Lung (tissue), 12 donors: ENCODE data around the gene CHFR. TPM values are rescaled to one million over a fixed set of nuclear protein-coding genes. Genes with fewer than 3 reads are reported as not detected.

Experiments
- ATAC-seq: fragments of 200-7000 bp; cut with Tn5 transposase; one replicate; pipeline ENCODE4 v1.9.1; 2020; ENCODE audit warnings: moderate number of reproducible peaks; ENCODE audit not compliant: insufficient read depth, low FRiP score
- DNase-seq, 3 donors: peaks; one replicate each; pipeline ENCODE4 v3.0.0-alpha.2; 2013 to 2017
- H3K27ac ChIP-seq, 2 donors: one replicate each; pipeline ENCODE4 v1.5.1; 2013; ENCODE audit warnings: mild to moderate bottlenecking in 2 of 2, moderate library complexity in 2 of 2, control low read depth in 1 of 2, inconsistent platforms in 1 of 2, low read depth in 1 of 2, low read length in 1 of 2
- H3K27me3 ChIP-seq, 3 donors: one replicate each; pipeline ENCODE4 v1.5.1; 2013; ENCODE audit warnings: low read length in 2 of 3; ENCODE audit not compliant: control insufficient read depth in 3 of 3, insufficient read depth in 3 of 3
- H3K36me3 ChIP-seq, 4 donors: one replicate each; pipeline ENCODE4 v1.5.1; 2013; ENCODE audit warnings: low read length in 4 of 4, mild to moderate bottlenecking in 1 of 4, moderate library complexity in 1 of 4; ENCODE audit not compliant: control insufficient read depth in 4 of 4, insufficient read depth in 4 of 4
- H3K4me1 ChIP-seq, 5 donors: one replicate each; pipeline ENCODE4 v1.5.1; 2013; ENCODE audit warnings: low read length in 5 of 5, mild to moderate bottlenecking in 2 of 5, moderate library complexity in 1 of 5; ENCODE audit not compliant: control insufficient read depth in 5 of 5, insufficient read depth in 5 of 5
- H3K4me3 ChIP-seq: one replicate; pipeline ENCODE4 v1.5.1; 2013; ENCODE audit warnings: mild to moderate bottlenecking, control low read depth, moderate library complexity
- H3K9ac ChIP-seq, 2 donors: one replicate each; pipeline ENCODE4 v1.5.1; 2013; ENCODE audit warnings: low read length in 2 of 2, control low read depth in 1 of 2; ENCODE audit not compliant: insufficient read depth in 1 of 2
- H3K9me3 ChIP-seq, 4 donors: one replicate each; pipeline ENCODE4 v1.5.1; 2013; ENCODE audit warnings: low read length in 3 of 4, mild to moderate bottlenecking in 1 of 4, moderate library complexity in 1 of 4; ENCODE audit not compliant: control insufficient read depth in 4 of 4, insufficient read depth in 3 of 4
- CTCF ChIP-seq: IDR thresholded peaks from 2 replicates; pipeline ENCODE4 v1.5.1; 2012; ENCODE audit warnings: mild to moderate bottlenecking; ENCODE audit errors: control extremely low read depth, extremely low read depth
- WGBS, 2 donors: extraction: QIAGEN DNeasy Blood & Tissue Kit; methylation state at CpG; one replicate each; pipeline ENCODE4 v1.1.7; 2013; 5-methylcytosine and 5-hydroxymethylcytosine counted together
- polyA plus RNA-seq, 2 donors: library from polyadenylated mRNA; stranded (reverse); fragments of 200-250 nt; gene quantifications; one replicate each; pipeline ENCODE4 v1.2.1, GENCODE V29; 2013
- total RNA-seq, 2 donors: library from RNA; depleted of rRNA in 1 of 2; stranded (reverse); fragments of >200 nt in 1 of 2; gene quantifications; one replicate each; pipeline ENCODE4 v1.2.1, GENCODE V29; 2014 to 2021
- donor health status: control.
- donor health status: control.
- donor health status: Bipolar disorder and iron deficiency.
- donor health status: healthy.
- donor health status: DM: yes; HTN: yes; CAD: no.

CHFR gene
- total and polyA plus RNA-seq, 4 donors, result 35.1 to 59.9 (median 40.3) TPM

DNA sequence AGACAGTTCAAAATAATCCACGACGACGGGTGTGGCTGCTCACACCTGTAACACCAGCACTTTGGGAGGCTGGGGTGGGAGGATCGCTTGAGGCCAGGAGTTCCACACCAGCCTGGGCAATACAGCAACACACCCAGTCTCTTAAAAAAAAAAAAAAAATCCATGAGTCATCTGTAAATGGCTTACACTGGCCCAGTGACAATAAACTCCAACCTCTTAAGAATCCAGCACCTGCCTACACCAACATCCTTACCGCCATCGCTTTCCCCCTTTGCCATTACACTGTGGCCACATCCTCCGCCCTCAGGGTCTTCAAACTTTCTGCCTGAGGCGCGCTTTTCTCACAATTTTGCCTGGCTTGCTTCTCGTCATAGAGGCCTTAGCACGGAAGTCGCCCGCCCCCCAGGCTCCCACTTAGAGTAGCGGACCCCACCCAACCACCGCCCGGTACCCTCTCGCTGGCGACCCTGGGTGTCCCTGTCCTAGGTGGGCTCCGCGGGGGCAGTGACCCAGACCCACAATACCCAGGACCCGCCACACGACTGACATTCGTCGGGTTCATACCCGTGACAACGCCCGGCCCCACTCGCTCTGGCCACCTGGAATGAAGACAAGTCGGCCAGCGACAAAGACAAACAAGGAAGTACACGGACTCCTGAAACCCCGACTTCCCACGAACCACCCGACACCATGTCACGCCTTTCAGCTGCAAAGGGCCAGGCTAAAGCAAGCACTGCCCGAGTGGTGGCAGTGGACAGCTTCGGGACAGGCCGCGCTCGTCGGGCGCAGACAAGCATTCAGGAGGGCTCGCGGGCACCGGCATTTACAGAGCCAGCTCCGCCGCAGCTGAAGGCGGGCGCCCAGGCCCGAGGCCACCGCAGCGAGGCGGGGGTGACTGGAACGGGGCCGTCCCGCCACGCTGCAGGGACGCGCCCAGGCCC is 59.4 kb downstream of the CHFR start:
- Histone ChIP-seq H3K4me3 (peak overlapping the region; percentile 97), H3K9me3 (no peaks in the 10 kb centered on the region), H3K4me1 (peaks cover 0 to 9% (median 5%) of the 10 kb centered on the region in 5 donors), H3K27me3 (no peaks in the 10 kb centered on the region), H3K36me3 (peaks cover 3 to 26% (median 12%) of the 10 kb centered on the region in 4 donors), H3K9ac (peak overlapping the region in 1 of 2 donors; percentile 40), H3K27ac (peak overlapping the region; percentile 99 to 100)
- peak; percentile 19 for ATAC-seq
- WGBS, 2 donors, result 10 to 14% methylated on average over 49 to 59 of the region's 59 CpGs
- TF ChIP-seq CTCF, result no peak
- peak; percentile 16 to 30 (median 19) for DNase-seq

DNA sequence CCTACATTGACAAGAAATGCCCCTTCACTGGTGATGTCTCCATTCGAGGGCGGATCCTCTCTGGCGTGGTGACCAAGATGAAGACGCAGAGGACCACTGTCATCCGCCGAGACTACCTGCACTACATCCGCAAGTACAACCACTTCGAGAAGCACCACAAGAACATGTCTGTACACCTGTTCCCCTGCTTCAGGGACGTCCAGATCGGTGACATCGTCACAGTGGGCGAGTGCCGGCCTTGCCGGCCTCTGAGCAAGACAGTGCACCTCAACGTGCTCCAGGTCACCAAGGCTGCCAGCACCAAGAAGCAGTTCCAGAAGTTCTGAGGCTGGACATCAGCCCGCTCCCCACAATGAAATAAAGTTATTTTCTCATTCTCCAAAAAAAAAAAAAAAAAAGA is 61.5 kb downstream of the CHFR start:
- no peak for DNase-seq
- no peak for TF ChIP-seq CTCF

GRCh38 chr12:132825089-132825488 is 62.3 kb downstream of the CHFR start:
- TF ChIP-seq CTCF, result no peak
- H3K4me3 ChIP-seq, result no peak overlapping the region
- peaks cover 0 to 9% (median 5%) of the 10 kb centered on the region in 5 donors for H3K4me1 ChIP-seq
- peaks cover 5 to 38% (median 14%) of the 10 kb centered on the region in 4 donors for H3K36me3 ChIP-seq
- WGBS, 2 donors, result 95 to 97% methylated on average over 18 of the region's 18 CpGs
- no peaks in the 10 kb centered on the region for H3K9me3 ChIP-seq
- H3K27ac ChIP-seq, result no peak overlapping the region
- DNase-seq, result no peak
- no peak for ATAC-seq
- no peaks in the 10 kb centered on the region for H3K27me3 ChIP-seq
- no peak overlapping the region for H3K9ac ChIP-seq

More for the DNA sequence above, 61.5 kb downstream of the CHFR start:
- no peak for ATAC-seq
- Histone ChIP-seq H3K27ac (no peak overlapping the region), H3K4me1 (peaks cover 0 to 9% (median 5%) of the 10 kb centered on the region in 5 donors), H3K9ac (no peak overlapping the region), H3K27me3 (no peaks in the 10 kb centered on the region), H3K9me3 (no peaks in the 10 kb centered on the region), H3K36me3 (peaks cover 3 to 33% (median 13%) of the 10 kb centered on the region in 4 donors), H3K4me3 (no peak overlapping the region)
- 96 to 98% methylated on average over 16 of the region's 16 CpGs for WGBS, 2 donors
